Ascending aorta (tissue), 2 donors: ENCODE results near the gene ABCA4. TPM values are rescaled to one million over a fixed set of nuclear protein-coding genes. Genes with fewer than 3 reads are reported as not detected.

ENCODE experiments used
- DNase-seq, 2 donors: peaks; one replicate each; pipeline ENCODE4 v3.0.0-alpha.2; 2019; ENCODE audit warnings: low spot score in 2 of 2
- H3K27ac ChIP-seq, 2 donors: fragments of 200-600 bp; sonication (generic); one replicate each; pipeline ENCODE4 v1.5.1; 2016 to 2017; ENCODE audit warnings: mild to moderate bottlenecking in 1 of 2
- H3K27me3 ChIP-seq: fragments of 200-600 bp; sonication (generic); one replicate; pipeline ENCODE4 v1.5.1; 2017
- H3K36me3 ChIP-seq, 2 donors: fragments of 200-600 bp; sonication (generic); one replicate each; pipeline ENCODE4 v1.5.1; 2016
- H3K4me1 ChIP-seq, 2 donors: fragments of 200-600 bp; sonication (generic); one replicate each; pipeline ENCODE4 v1.5.1; 2016 to 2017; ENCODE audit warnings: mild to moderate bottlenecking in 1 of 2
- H3K4me3 ChIP-seq, 2 donors: fragments of 200-600 bp; sonication (generic); one replicate each; pipeline ENCODE4 v1.5.1; 2016 to 2017; ENCODE audit warnings: mild to moderate bottlenecking in 1 of 2
- H3K9me3 ChIP-seq, 2 donors: fragments of 200-600 bp; sonication (generic); one replicate each; pipeline ENCODE4 v1.5.1; 2016
- CTCF ChIP-seq, 3 experiments: fragments of 200-600 bp in 2 of 3; fragments of 450-650 bp in 1 of 3; sonication (generic) in 2 of 3; IDR thresholded peaks; one replicate each; pipeline ENCODE4 v1.5.1; 2016 to 2019; ENCODE audit warnings: antibody characterized with exemption in 3 of 3, mild to moderate bottlenecking in 1 of 3, moderate library complexity in 1 of 3
- intact Hi-C: fragments of 100-400 bp; cut with DNase I; formaldehyde crosslinking; loops from one replicate; pipeline ENCODE4 v1.15.1; 2023
- total RNA-seq: library from RNA; depleted of rRNA; stranded (reverse); fragments of >200 nt; gene quantifications from one replicate; pipeline ENCODE4 v1.1.0, GENCODE V29; 2016

Gene ABCA4
- total RNA-seq, 1 donor from 2014 or later = not detected

GRCh38 chr1:93969887-93970286, 151.1 kb downstream of the ABCA4 start:
- intact Hi-C loops = no loop called here

GRCh38 chr1:93969371-93969770, 151.6 kb downstream of the ABCA4 start:
- TF ChIP-seq CTCF (IDR thresholded peaks at IDR 0.05) = no peak
- Histone ChIP-seq H3K27ac (no peak overlapping the region), H3K4me3 (no peak overlapping the region), H3K4me1 (no peaks in the 10 kb centered on the region), H3K9me3 (no peaks in the 10 kb centered on the region), H3K27me3 (no peaks in the 10 kb centered on the region), H3K36me3 (no peaks in the 10 kb centered on the region)
- DNase-seq = no peak
- intact Hi-C loops = no loop called here

More at GRCh38 chr1:93969887-93970286, 151.1 kb downstream of the ABCA4 start:
- DNase-seq = no peak
- Histone ChIP-seq H3K4me1 (no peaks in the 10 kb centered on the region), H3K27ac (no peak overlapping the region), H3K4me3 (no peak overlapping the region), H3K9me3 (no peaks in the 10 kb centered on the region), H3K36me3 (no peaks in the 10 kb centered on the region), H3K27me3 (no peaks in the 10 kb centered on the region)
- no peak for TF ChIP-seq CTCF (IDR thresholded peaks at IDR 0.05)

- H3K27me3 ChIP-seq = no peaks in the 10 kb centered on the region
- DNase-seq = no peak
Measured at GRCh38 chr1:93967306-93967705, 153.6 kb downstream of the ABCA4 start.

GRCh38 chr1:93965888-93966287, 155.1 kb downstream of the ABCA4 start:
- no peaks in the 10 kb centered on the region for H3K9me3 ChIP-seq
- no peak overlapping the region for H3K4me3 ChIP-seq
- H3K36me3 ChIP-seq = no peaks in the 10 kb centered on the region
- no peak overlapping the region for H3K27ac ChIP-seq
- DNase-seq = no peak
- TF ChIP-seq CTCF (IDR thresholded peaks at IDR 0.05) = no peak
- intact Hi-C loops = no loop called here
- H3K27me3 ChIP-seq = no peaks in the 10 kb centered on the region
- H3K4me1 ChIP-seq = no peaks in the 10 kb centered on the region

More at GRCh38 chr1:93967306-93967705, 153.6 kb downstream of the ABCA4 start:
- Histone ChIP-seq H3K4me1 (no peaks in the 10 kb centered on the region), H3K9me3 (no peaks in the 10 kb centered on the region), H3K4me3 (no peak overlapping the region), H3K36me3 (no peaks in the 10 kb centered on the region), H3K27ac (no peak overlapping the region)
- intact Hi-C loops = no loop called here
- no peak for TF ChIP-seq CTCF (IDR thresholded peaks at IDR 0.05)

- Histone ChIP-seq H3K27ac (no peak overlapping the region), H3K36me3 (no peaks in the 10 kb centered on the region), H3K4me3 (no peak overlapping the region), H3K4me1 (no peaks in the 10 kb centered on the region), H3K27me3 (no peaks in the 10 kb centered on the region), H3K9me3 (no peaks in the 10 kb centered on the region)
- intact Hi-C loops = no loop called here
- DNase-seq = no peak
- TF ChIP-seq CTCF (IDR thresholded peaks at IDR 0.05) = no peak
Measured at GRCh38 chr1:93965256-93965655, 155.7 kb downstream of the ABCA4 start.

GRCh38 chr1:93964777-93965200, 156.2 kb downstream of the ABCA4 start:
- H3K4me1 ChIP-seq = no peaks in the 10 kb centered on the region
- no peaks in the 10 kb centered on the region for H3K9me3 ChIP-seq
- no peaks in the 10 kb centered on the region for H3K27me3 ChIP-seq
- intact Hi-C loops = no loop called here
- H3K4me3 ChIP-seq = no peak overlapping the region
- TF ChIP-seq CTCF (IDR thresholded peaks at IDR 0.05) = no peak
- H3K36me3 ChIP-seq = no peaks in the 10 kb centered on the region
- DNase-seq = no peak
- H3K27ac ChIP-seq = no peak overlapping the region
